ENCODE results near the gene SLC5A9. TPM values are rescaled to one million over a fixed set of nuclear protein-coding genes. Genes with fewer than 3 reads are reported as not detected.

The SLC5A9 gene
- total and polyA plus RNA-seq, 9 donors, result 0.01 to 1.4 (median 0.69) TPM; not detected in 4

GRCh38 chr1:48217856-48218255 is 4.7 kb upstream of the SLC5A9 start:
- no peaks in the 10 kb centered on the region for H3K9me3 ChIP-seq
- H3K27me3 ChIP-seq, result no peaks in the 10 kb centered on the region
- intact Hi-C loops (cut with DNase I), result no loop called here
- WGBS, 3 donors, result 48 to 85% (median 58%) methylated on average over 1 of the region's 1 CpG
- DNase-seq, result no peak
- no peak overlapping the region for H3K27ac ChIP-seq
- TF ChIP-seq EP300 (IDR thresholded peaks at IDR 0.05) (no peak), POLR2A (IDR thresholded peaks at IDR 0.05) (no peak)
- TF ChIP-seq, protein P1, sequence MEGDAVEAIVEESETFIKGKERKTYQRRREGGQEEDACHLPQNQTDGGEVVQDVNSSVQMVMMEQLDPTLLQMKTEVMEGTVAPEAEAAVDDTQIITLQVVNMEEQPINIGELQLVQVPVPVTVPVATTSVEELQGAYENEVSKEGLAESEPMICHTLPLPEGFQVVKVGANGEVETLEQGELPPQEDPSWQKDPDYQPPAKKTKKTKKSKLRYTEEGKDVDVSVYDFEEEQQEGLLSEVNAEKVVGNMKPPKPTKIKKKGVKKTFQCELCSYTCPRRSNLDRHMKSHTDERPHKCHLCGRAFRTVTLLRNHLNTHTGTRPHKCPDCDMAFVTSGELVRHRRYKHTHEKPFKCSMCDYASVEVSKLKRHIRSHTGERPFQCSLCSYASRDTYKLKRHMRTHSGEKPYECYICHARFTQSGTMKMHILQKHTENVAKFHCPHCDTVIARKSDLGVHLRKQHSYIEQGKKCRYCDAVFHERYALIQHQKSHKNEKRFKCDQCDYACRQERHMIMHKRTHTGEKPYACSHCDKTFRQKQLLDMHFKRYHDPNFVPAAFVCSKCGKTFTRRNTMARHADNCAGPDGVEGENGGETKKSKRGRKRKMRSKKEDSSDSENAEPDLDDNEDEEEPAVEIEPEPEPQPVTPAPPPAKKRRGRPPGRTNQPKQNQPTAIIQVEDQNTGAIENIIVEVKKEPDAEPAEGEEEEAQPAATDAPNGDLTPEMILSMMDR (IDR thresholded peaks at IDR 0.05), result no peak
- H3K4me3 ChIP-seq, result no peak overlapping the region
- H3K4me1 ChIP-seq (ENCODE audit: insufficient read depth), result no peaks in the 10 kb centered on the region
- no peaks in the 10 kb centered on the region for H3K36me3 ChIP-seq

DNA sequence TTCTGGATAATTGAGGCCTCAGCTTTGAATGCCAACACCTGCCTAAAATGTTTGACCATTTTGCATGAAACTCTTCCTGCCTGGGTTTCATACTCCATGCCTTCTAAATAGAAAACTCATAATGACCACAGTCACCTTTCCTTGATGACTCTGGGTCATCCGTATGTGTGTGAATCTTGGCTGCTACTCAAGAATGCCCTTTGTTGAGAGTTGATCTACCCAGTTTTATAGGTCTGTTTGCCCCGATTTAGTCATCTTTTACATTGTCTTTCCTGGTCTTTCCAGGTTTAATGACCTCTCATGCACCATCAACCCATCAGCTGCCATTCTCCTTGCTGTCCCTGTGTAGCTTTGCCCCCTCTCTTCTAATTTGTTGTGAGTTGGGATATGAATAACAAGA is 2.7 kb upstream of the SLC5A9 start:
- 73 to 83% (median 77%) methylated on average over 2 of the region's 2 CpGs for WGBS, 3 donors
- no peaks in the 10 kb centered on the region for H3K27me3 ChIP-seq
- intact Hi-C loops (cut with DNase I), result no loop called here
- H3K9me3 ChIP-seq, result no peaks in the 10 kb centered on the region
- H3K36me3 ChIP-seq, result no peaks in the 10 kb centered on the region
- no peak for TF ChIP-seq POLR2A (IDR thresholded peaks at IDR 0.05)
- no peak for TF ChIP-seq EP300 (IDR thresholded peaks at IDR 0.05)
- TF ChIP-seq, protein P1 (IDR thresholded peaks at IDR 0.05), result no peak
- H3K27ac ChIP-seq, result no peak overlapping the region
- no peak for DNase-seq
- no peak overlapping the region for H3K4me3 ChIP-seq
- no peaks in the 10 kb centered on the region for H3K4me1 ChIP-seq (ENCODE audit: insufficient read depth)

DNA sequence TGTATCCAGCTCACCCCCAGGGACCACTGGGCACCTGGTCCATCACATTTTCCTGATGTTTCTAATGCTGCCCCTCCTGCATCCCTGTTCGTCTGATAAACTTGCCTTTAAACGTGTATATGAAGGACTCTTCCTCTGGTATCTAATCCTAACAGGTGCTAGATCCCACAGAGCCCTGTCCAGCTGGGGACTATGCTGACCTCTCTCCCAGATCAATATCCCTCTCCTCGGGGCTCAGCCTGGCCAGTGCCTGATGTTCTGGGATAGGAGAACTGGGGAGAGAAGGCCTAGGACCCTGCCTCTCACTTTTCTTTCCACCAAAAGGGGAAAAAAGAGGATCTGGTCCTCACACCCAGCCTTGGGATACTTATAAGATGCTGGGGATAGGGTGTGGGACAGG is 1.4 kb upstream of the SLC5A9 start:
- Histone ChIP-seq H3K36me3 (no peaks in the 10 kb centered on the region), H3K27me3 (no peaks in the 10 kb centered on the region), H3K4me3 (no peak overlapping the region), H3K4me1 (ENCODE audit: insufficient read depth) (no peaks in the 10 kb centered on the region), H3K9me3 (no peaks in the 10 kb centered on the region), H3K27ac (no peak overlapping the region)
- TF ChIP-seq, protein P1 (IDR thresholded peaks at IDR 0.05), result no peak
- TF ChIP-seq POLR2A (IDR thresholded peaks at IDR 0.05) (no peak), EP300 (IDR thresholded peaks at IDR 0.05) (no peak)
- no peak for DNase-seq
- WGBS, 3 donors, result 59 to 77% (median 73%) methylated on average over 3 of the region's 3 CpGs
- intact Hi-C loops (cut with DNase I), result no loop called here

DNA sequence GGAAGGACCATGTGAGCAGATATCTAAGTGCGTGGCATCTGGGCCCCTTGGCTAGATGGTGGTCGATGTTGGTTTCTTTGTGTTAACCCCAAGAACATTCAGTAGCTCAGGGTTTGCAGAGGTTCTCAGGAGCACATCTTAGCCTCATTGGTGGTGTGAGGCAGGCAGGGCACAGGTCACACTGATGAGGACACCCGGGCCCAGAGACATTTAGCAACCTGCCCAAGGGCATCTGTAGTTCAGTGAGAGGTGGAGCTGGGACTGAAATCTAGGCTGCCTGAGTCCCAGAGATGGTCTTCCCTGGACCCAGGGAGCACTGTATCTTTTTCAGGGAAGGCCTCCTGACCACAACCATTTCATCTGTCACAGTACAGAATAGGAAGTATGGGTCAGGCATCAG is 859 bp upstream of the SLC5A9 start:
- Histone ChIP-seq H3K27me3 (no peaks in the 10 kb centered on the region), H3K4me3 (no peak overlapping the region), H3K27ac (no peak overlapping the region), H3K9me3 (no peaks in the 10 kb centered on the region), H3K36me3 (no peaks in the 10 kb centered on the region), H3K4me1 (ENCODE audit: insufficient read depth) (no peaks in the 10 kb centered on the region)
- WGBS, 3 donors, result 85 to 91% (median 87%) methylated on average over 3 of the region's 3 CpGs
- intact Hi-C loops (cut with DNase I), result no loop called here
- TF ChIP-seq POLR2A (IDR thresholded peaks at IDR 0.05) (no peak), EP300 (IDR thresholded peaks at IDR 0.05) (no peak)
- no peak for DNase-seq

DNA sequence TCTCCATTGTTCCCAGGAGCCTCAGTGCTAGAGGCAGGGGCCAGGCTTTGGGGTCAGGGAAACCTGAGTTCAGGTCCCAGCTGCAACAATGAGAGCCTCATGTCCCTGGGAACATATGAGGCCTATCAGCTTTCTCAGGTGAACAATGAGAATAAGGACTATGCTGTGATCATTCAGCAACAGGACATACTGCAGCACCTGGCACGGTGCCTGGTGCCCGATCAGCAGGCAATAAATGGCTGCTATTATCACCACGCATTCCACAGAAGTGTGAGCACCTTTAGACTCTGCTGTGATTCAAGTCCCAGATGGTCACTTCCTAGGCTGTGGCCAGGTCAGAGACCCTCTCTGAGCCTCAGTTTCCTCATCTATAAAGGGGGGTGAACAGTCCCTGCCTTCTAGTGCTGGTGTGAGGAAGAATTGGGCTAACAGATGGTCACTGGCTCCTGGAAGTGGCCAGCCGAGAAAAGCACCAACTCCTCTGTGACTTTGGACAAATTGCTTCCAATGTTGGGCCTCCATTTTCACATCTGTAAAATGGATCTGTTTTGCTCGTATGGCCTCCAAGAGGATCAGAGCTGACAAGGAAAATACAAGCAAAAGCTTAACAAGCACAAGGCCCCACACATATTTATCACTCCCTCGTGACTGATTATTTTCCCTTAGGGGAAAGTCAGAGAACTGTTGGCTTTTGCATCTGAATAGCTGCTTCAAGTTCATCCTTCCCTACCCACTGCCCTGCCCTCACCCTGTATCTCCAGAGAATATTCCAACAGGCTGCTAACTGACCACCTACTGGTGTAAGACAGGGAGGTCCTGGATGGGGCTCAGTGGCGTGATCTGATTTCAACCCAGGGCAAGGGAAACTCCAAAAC is 1.1 kb downstream of the SLC5A9 start:
- H3K4me3 ChIP-seq, result no peak overlapping the region
- intact Hi-C loops (cut with DNase I), result no loop called here
- no peak for DNase-seq
- H3K27me3 ChIP-seq, result no peaks in the 10 kb centered on the region
- H3K36me3 ChIP-seq, result no peaks in the 10 kb centered on the region
- H3K27ac ChIP-seq, result no peak overlapping the region
- H3K4me1 ChIP-seq (ENCODE audit: insufficient read depth), result no peaks in the 10 kb centered on the region
- WGBS, 3 donors, result 57 to 72% (median 69%) methylated on average over 7 of the region's 7 CpGs
- TF ChIP-seq POLR2A (IDR thresholded peaks at IDR 0.05), result no peak
- no peak for TF ChIP-seq EP300 (IDR thresholded peaks at IDR 0.05)
- TF ChIP-seq, protein P1 (IDR thresholded peaks at IDR 0.05), result no peak
- H3K9me3 ChIP-seq, result no peaks in the 10 kb centered on the region
